Activated CD4-positive, alpha-beta memory T cell treated with anti-CD3 and anti-CD28 coated beads for 36 hours (primary cell): ENCODE measurements around the gene TRIM38. TPM values are rescaled to one million over a fixed set of nuclear protein-coding genes. Genes with fewer than 3 reads are reported as not detected.
A peak's percentile ranks its signal among the peaks of the same experiment; 100 is the strongest.
"Not testable (repeated sequence)": the region's sequence is repeated elsewhere in the genome, so short reads cannot be mapped to it uniquely, and the experiment has no call there.

Source experiments
- CTCF ChIA-PET: fragments of 350-600 bp; sonication (Branson Sonifier 250); formaldehyde crosslinking; loops from one replicate; lab custom pipeline; 2021; ENCODE audit warnings: antibody characterized with exemption, inconsistent platforms; lab: Charles Lee
- POLR2A ChIA-PET: fragments of 350-600 bp; sonication (Branson Sonifier 250); formaldehyde crosslinking; loops from one replicate; lab custom pipeline; 2021; ENCODE audit warnings: antibody characterized with exemption; lab: Charles Lee
- DNase-seq: peaks from one replicate; pipeline ENCODE4 v3.0.0-alpha.2; 2020
- H3K27ac Mint-ChIP-seq: one replicate; pipeline ENCODE4 v1.8.0; 2021; ENCODE audit warnings: mixed read lengths
- H3K27me3 Mint-ChIP-seq: one replicate; pipeline ENCODE4 v1.8.0; 2021; ENCODE audit warnings: mixed read lengths
- H3K36me3 Mint-ChIP-seq: one replicate; pipeline ENCODE4 v1.8.0; 2021; ENCODE audit warnings: mixed read lengths
- H3K4me1 Mint-ChIP-seq: one replicate; pipeline ENCODE4 v1.8.0; 2021; ENCODE audit warnings: low read depth, mixed read lengths
- H3K4me3 Mint-ChIP-seq: one replicate; pipeline ENCODE4 v1.8.0; 2021; ENCODE audit warnings: mild to moderate bottlenecking, mixed read lengths
- H3K9me3 Mint-ChIP-seq: one replicate; pipeline ENCODE4 v1.8.0; 2021; ENCODE audit warnings: mixed read lengths
- intact Hi-C: fragments of 100-400 bp; cut with micrococcal nuclease; formaldehyde crosslinking; loops from one replicate; pipeline ENCODE4 v1.15.1; 2023
- total RNA-seq, 2 experiments: library from RNA; stranded (reverse); gene quantifications; one replicate each; pipeline ENCODE4 v1.2.3, GENCODE V29; 2021

Gene TRIM38
- total RNA-seq, 2 experiments from 2014 or later = 29.5 to 30.8 TPM

- ChIA-PET POLR2A (interaction anchor here (0.7 to 3.9 kb wide), 14 partner anchors 10 to 224 kb away, joined by 3 to 25 read pairs (median 5); partner anchors contain the start of gene TRIM38), CTCF (interaction anchor here (0.5 to 4.3 kb wide), 41 partner anchors 11 to 426 kb away, joined by 3 to 76 read pairs (median 5); partner anchors contain the start of genes SLC17A3 and TRIM38)
- H3K27ac Mint-ChIP-seq = peak overlapping the region; percentile 89
- peak; percentile 95 for DNase-seq
- intact Hi-C loops = loop anchor here (1.0 to 5.0 kb wide), 6 partner anchors 16 to 854 kb away; partner anchors contain the start of gene TRIM38
- peaks cover 6% of the 10 kb centered on the region for H3K36me3 Mint-ChIP-seq
- H3K27me3 Mint-ChIP-seq = no peaks in the 10 kb centered on the region
- peaks cover 18% of the 10 kb centered on the region for H3K4me1 Mint-ChIP-seq
- no peaks in the 10 kb centered on the region for H3K9me3 Mint-ChIP-seq
- peak overlapping the region; percentile 96 for H3K4me3 Mint-ChIP-seq
Measured at GRCh38 chr6:25992413-25993340, 30.1 kb downstream of the TRIM38 start.

GRCh38 chr6:25993341-25993684 lies 30.7 kb downstream of the TRIM38 start:
- H3K9me3 Mint-ChIP-seq, H3K36me3 Mint-ChIP-seq, H3K27ac Mint-ChIP-seq, DNase-seq, H3K27me3 Mint-ChIP-seq: not testable (repeated sequence)
- ChIA-PET CTCF (interaction anchor here (0.8 to 4.3 kb wide), 21 partner anchors 11 to 277 kb away, joined by 3 to 76 read pairs (median 18); partner anchors contain the start of gene TRIM38), POLR2A (interaction anchor here (1.6 to 3.9 kb wide), 6 partner anchors 23 to 33 kb away, joined by 4 to 25 read pairs (median 10); partner anchors contain the start of gene TRIM38)
- Mint-ChIP-seq H3K4me1 (peaks cover 18% of the 10 kb centered on the region), H3K4me3 (peak overlapping the region; percentile 59)
- intact Hi-C loops = loop anchor here (5.0 kb wide), 2 partner anchors 206 to 276 kb away; no protein-coding TSS in a partner anchor

- POLR2A ChIA-PET = no interaction called here
- no peak overlapping the region for H3K4me3 Mint-ChIP-seq
Measured at GRCh38 chr6:25995507-25995906, 32.9 kb downstream of the TRIM38 start.

GRCh38 chr6:25997921-25998320 lies 35.3 kb downstream of the TRIM38 start:
- no peak for DNase-seq
- H3K4me1 Mint-ChIP-seq = peaks cover 4% of the 10 kb centered on the region
- peaks cover 8% of the 10 kb centered on the region for H3K36me3 Mint-ChIP-seq
- CTCF ChIA-PET = interaction anchor here (2.1 kb wide), 1 partner anchor 19 kb away, joined by 8 read pairs; a partner anchor contains a TSS
- no peaks in the 10 kb centered on the region for H3K27me3 Mint-ChIP-seq
- no peaks in the 10 kb centered on the region for H3K9me3 Mint-ChIP-seq
- intact Hi-C loops = no loop called here
- H3K4me3 Mint-ChIP-seq = no peak overlapping the region
- no peak overlapping the region for H3K27ac Mint-ChIP-seq
- POLR2A ChIA-PET = no interaction called here

More at GRCh38 chr6:25995507-25995906, 32.9 kb downstream of the TRIM38 start:
- H3K36me3 Mint-ChIP-seq = peaks cover 7% of the 10 kb centered on the region
- CTCF ChIA-PET = interaction anchor here (1.0 kb wide), 1 partner anchor 21 kb away, joined by 4 read pairs; no protein-coding TSS in a partner anchor
- no peak overlapping the region for H3K27ac Mint-ChIP-seq
- intact Hi-C loops = no loop called here
- H3K27me3 Mint-ChIP-seq = no peaks in the 10 kb centered on the region
- H3K9me3 Mint-ChIP-seq = no peaks in the 10 kb centered on the region
- DNase-seq = no peak
- peaks cover 16% of the 10 kb centered on the region for H3K4me1 Mint-ChIP-seq

- intact Hi-C loops = no loop called here
- POLR2A ChIA-PET = no interaction called here
- CTCF ChIA-PET = interaction anchor here (2.1 kb wide), 1 partner anchor 18 kb away, joined by 8 read pairs; a partner anchor contains a TSS
- H3K9me3 Mint-ChIP-seq = no peaks in the 10 kb centered on the region
- peaks cover 8% of the 10 kb centered on the region for H3K36me3 Mint-ChIP-seq
- H3K4me3 Mint-ChIP-seq = no peak overlapping the region
- H3K27me3 Mint-ChIP-seq = no peaks in the 10 kb centered on the region
- no peak overlapping the region for H3K27ac Mint-ChIP-seq
- no peak for DNase-seq
- peaks cover 7% of the 10 kb centered on the region for H3K4me1 Mint-ChIP-seq
Measured at GRCh38 chr6:25998379-25998778, 35.8 kb downstream of the TRIM38 start.

- POLR2A ChIA-PET, H3K4me3 Mint-ChIP-seq, intact Hi-C loops, H3K4me1 Mint-ChIP-seq, H3K9me3 Mint-ChIP-seq, H3K27ac Mint-ChIP-seq, H3K36me3 Mint-ChIP-seq, H3K27me3 Mint-ChIP-seq, DNase-seq: not testable (repeated sequence)
- CTCF ChIA-PET = interaction anchor here (2.1 kb wide), 1 partner anchor 17 kb away, joined by 8 read pairs; a partner anchor contains a TSS
Measured at GRCh38 chr6:25999225-25999624, 36.6 kb downstream of the TRIM38 start.

GRCh38 chr6:26000366-26001144 lies 38.0 kb downstream of the TRIM38 start:
- no peaks in the 10 kb centered on the region for H3K27me3 Mint-ChIP-seq

GRCh38 chr6:26003102-26003694 lies 40.6 kb downstream of the TRIM38 start:
- no peak overlapping the region for H3K27ac Mint-ChIP-seq
- H3K4me3 Mint-ChIP-seq = no peak overlapping the region
- ChIA-PET POLR2A (interaction anchor here (1.1 kb wide), 2 partner anchors 14 to 17 kb away, joined by 3 read pairs; a partner anchor contains a TSS), CTCF (interaction anchor here (0.7 to 6.9 kb wide), 28 partner anchors 9 to 1314 kb away, joined by 3 to 76 read pairs (median 4); partner anchors contain the start of gene TRIM38)
- intact Hi-C loops = loop anchor here (5.0 kb wide), 1 partner anchor 281 kb away; no protein-coding TSS in a partner anchor
- DNase-seq = peak; percentile 54
- no peaks in the 10 kb centered on the region for H3K27me3 Mint-ChIP-seq
- H3K9me3 Mint-ChIP-seq = no peaks in the 10 kb centered on the region
- H3K36me3 Mint-ChIP-seq = peaks cover 5% of the 10 kb centered on the region
- peaks cover 4% of the 10 kb centered on the region for H3K4me1 Mint-ChIP-seq

More at GRCh38 chr6:26000366-26001144, 38.0 kb downstream of the TRIM38 start:
- H3K36me3 Mint-ChIP-seq = peaks cover 8% of the 10 kb centered on the region
- H3K4me1 Mint-ChIP-seq = peaks cover 3% of the 10 kb centered on the region
- no peak overlapping the region for H3K4me3 Mint-ChIP-seq
- no peak for DNase-seq
- POLR2A ChIA-PET = no interaction called here
- intact Hi-C loops = loop anchor here (5.0 kb wide), 1 partner anchor 278 kb away; no protein-coding TSS in a partner anchor
- CTCF ChIA-PET = interaction anchor here (0.7 to 6.9 kb wide), 3 partner anchors 8 to 17 kb away, joined by 3 to 76 read pairs (median 23); a partner anchor contains a TSS
- H3K9me3 Mint-ChIP-seq = no peaks in the 10 kb centered on the region
- H3K27ac Mint-ChIP-seq = no peak overlapping the region

GRCh38 chr6:26006086-26006939 lies 43.7 kb downstream of the TRIM38 start:
- CTCF ChIA-PET = interaction anchor here (1.7 to 6.9 kb wide), 4 partner anchors 9 to 218 kb away, joined by 4 to 76 read pairs (median 6); a partner anchor contains a TSS
- H3K9me3 Mint-ChIP-seq = no peaks in the 10 kb centered on the region
- H3K27me3 Mint-ChIP-seq = no peaks in the 10 kb centered on the region
- no peak for DNase-seq
- H3K4me1 Mint-ChIP-seq = peaks cover 4% of the 10 kb centered on the region
- intact Hi-C loops = no loop called here
- POLR2A ChIA-PET = no interaction called here
- H3K4me3 Mint-ChIP-seq = no peak overlapping the region
- H3K27ac Mint-ChIP-seq = no peak overlapping the region
- peaks cover under 1% of the 10 kb centered on the region for H3K36me3 Mint-ChIP-seq

- ChIA-PET POLR2A (interaction anchor here (1.0 kb wide), 1 partner anchor 10 kb away, joined by 3 read pairs; a partner anchor contains a TSS), CTCF (interaction anchor here (1.7 to 6.9 kb wide), 4 partner anchors 9 to 218 kb away, joined by 4 to 76 read pairs (median 6); a partner anchor contains a TSS)
Measured at GRCh38 chr6:26006940-26007305, 44.3 kb downstream of the TRIM38 start.

More at GRCh38 chr6:26006940-26007305, 44.3 kb downstream of the TRIM38 start:
- DNase-seq, H3K27me3 Mint-ChIP-seq, H3K4me1 Mint-ChIP-seq, H3K9me3 Mint-ChIP-seq, intact Hi-C loops, H3K4me3 Mint-ChIP-seq, H3K27ac Mint-ChIP-seq, H3K36me3 Mint-ChIP-seq: not testable (repeated sequence)
